Skeletal muscle satellite cell (primary cell): Measurements from ENCODE around the gene SNRPD3. TPM values are rescaled to one million over a fixed set of nuclear protein-coding genes. Genes with fewer than 3 reads are reported as not detected.

Experiments used
- H3K27me3 ChIP-seq: 2 replicates; pipeline ENCODE4 v1.7.0; 2013; ENCODE audit warnings: low read length; ENCODE audit not compliant: control insufficient read depth, insufficient read depth
- H3K36me3 ChIP-seq: 2 replicates; pipeline ENCODE4 v1.7.0; 2013; ENCODE audit warnings: mild to moderate bottlenecking, control low read depth, low read length; ENCODE audit not compliant: insufficient read depth
- H3K4me1 ChIP-seq: 2 replicates; pipeline ENCODE4 v1.7.0; 2013; ENCODE audit warnings: low read length; ENCODE audit not compliant: control insufficient read depth, insufficient read depth
- H3K4me2 ChIP-seq: 2 replicates; pipeline ENCODE4 v1.7.0; 2013; ENCODE audit warnings: mild to moderate bottlenecking, low read length
- H3K4me3 ChIP-seq: 2 replicates; pipeline ENCODE4 v1.7.0; 2013; ENCODE audit warnings: low read length
- H3K9ac ChIP-seq: 2 replicates; pipeline ENCODE4 v1.7.0; 2013; ENCODE audit warnings: mild to moderate bottlenecking, low read depth, low read length, moderate library complexity
- H3K9me3 ChIP-seq: replicated peaks from 2 replicates; pipeline ENCODE4 v1.7.0; 2013; ENCODE audit warnings: mild to moderate bottlenecking, control low read depth, low read length
- total RNA-seq: library from RNA; depleted of rRNA; stranded (reverse); fragments of >200 nt; gene quantifications from 2 replicates; pipeline ENCODE4 v1.2.3, GENCODE V29; 2012; rRNA removed

Gene SNRPD3
- total RNA-seq = 117 and 133 TPM in 2 replicates

- H3K4me1 ChIP-seq = peaks cover 29% of the 10 kb centered on the region
Observed at GRCh38 chr22:24555165-24556039, at the start of gene SNRPD3. Gene SNRPD3, plus strand, starts transcription at chr22:24555999. Its CDS starts 1,676 bp downstream, at chr22:24557675.

GRCh38 chr22:24506802-24507438 lies 48.9 kb upstream of the SNRPD3 start:
- Histone ChIP-seq H3K9ac (no peak overlapping the region), H3K36me3 (no peaks in the 10 kb centered on the region), H3K4me3 (no peak overlapping the region), H3K27me3 (peaks cover 4% of the 10 kb centered on the region), H3K4me2 (no peak overlapping the region), H3K4me1 (peaks cover 17% of the 10 kb centered on the region), H3K9me3 (no peaks in the 10 kb centered on the region)

More at GRCh38 chr22:24555165-24556039, at the start of gene SNRPD3:
- H3K9ac ChIP-seq = peak within 1 kb of the TSS; percentile 98
- H3K27me3 ChIP-seq = no peaks in the 10 kb centered on the region
- no peaks in the 10 kb centered on the region for H3K9me3 ChIP-seq
- peak within 1 kb of the TSS; percentile 99 for H3K4me2 ChIP-seq
- H3K4me3 ChIP-seq = peak within 1 kb of the TSS; percentile 98
- peaks cover 25% of the 10 kb centered on the region for H3K36me3 ChIP-seq

- no peaks in the 10 kb centered on the region for H3K9me3 ChIP-seq
- no peaks in the 10 kb centered on the region for H3K36me3 ChIP-seq
- H3K4me3 ChIP-seq = no peak overlapping the region
- H3K27me3 ChIP-seq = peaks cover 1% of the 10 kb centered on the region
- H3K4me1 ChIP-seq = peaks cover 17% of the 10 kb centered on the region
- no peak overlapping the region for H3K9ac ChIP-seq
- H3K4me2 ChIP-seq = no peak overlapping the region
Observed at GRCh38 chr22:24507716-24508115, 48.1 kb upstream of the SNRPD3 start.

GRCh38 chr22:24510637-24511625 lies 44.9 kb upstream of the SNRPD3 start:
- Histone ChIP-seq H3K4me2 (peak overlapping the region; percentile 28), H3K4me1 (peaks cover 19% of the 10 kb centered on the region), H3K9me3 (no peaks in the 10 kb centered on the region), H3K4me3 (no peak overlapping the region), H3K36me3 (no peaks in the 10 kb centered on the region), H3K27me3 (peaks cover 22% of the 10 kb centered on the region), H3K9ac (no peak overlapping the region)

- Histone ChIP-seq H3K36me3 (no peaks in the 10 kb centered on the region), H3K27me3 (peaks cover 22% of the 10 kb centered on the region), H3K4me2 (no peak overlapping the region), H3K4me1 (peaks cover 15% of the 10 kb centered on the region), H3K9me3 (no peaks in the 10 kb centered on the region), H3K4me3 (no peak overlapping the region), H3K9ac (no peak overlapping the region)
Observed at GRCh38 chr22:24512043-24512442, 43.8 kb upstream of the SNRPD3 start.

- Histone ChIP-seq H3K36me3 (no peaks in the 10 kb centered on the region), H3K4me1 (peaks cover 13% of the 10 kb centered on the region), H3K9ac (no peak overlapping the region), H3K4me3 (no peak overlapping the region), H3K4me2 (no peak overlapping the region), H3K27me3 (peaks cover 28% of the 10 kb centered on the region), H3K9me3 (no peaks in the 10 kb centered on the region)
Observed at GRCh38 chr22:24513378-24514240, 42.2 kb upstream of the SNRPD3 start.

GRCh38 chr22:24514241-24515026 lies 41.4 kb upstream of the SNRPD3 start:
- Histone ChIP-seq H3K27me3 (peaks cover 36% of the 10 kb centered on the region), H3K4me2 (no peak overlapping the region), H3K4me1 (peaks cover 13% of the 10 kb centered on the region), H3K9me3 (no peaks in the 10 kb centered on the region), H3K9ac (no peak overlapping the region), H3K4me3 (no peak overlapping the region), H3K36me3 (no peaks in the 10 kb centered on the region)

- Histone ChIP-seq H3K4me2 (no peak overlapping the region), H3K36me3 (no peaks in the 10 kb centered on the region), H3K9me3 (no peaks in the 10 kb centered on the region), H3K4me3 (no peak overlapping the region), H3K4me1 (peaks cover 13% of the 10 kb centered on the region), H3K9ac (no peak overlapping the region), H3K27me3 (peaks cover 41% of the 10 kb centered on the region)
Observed at GRCh38 chr22:24515027-24515338, 40.8 kb upstream of the SNRPD3 start.

GRCh38 chr22:24516301-24516737 lies 39.5 kb upstream of the SNRPD3 start:
- Histone ChIP-seq H3K9ac (no peak overlapping the region), H3K4me1 (peaks cover 4% of the 10 kb centered on the region), H3K4me3 (no peak overlapping the region), H3K4me2 (peak overlapping the region; percentile 64), H3K36me3 (no peaks in the 10 kb centered on the region), H3K9me3 (no peaks in the 10 kb centered on the region), H3K27me3 (peaks cover 45% of the 10 kb centered on the region)

GRCh38 chr22:24517446-24517845 lies 38.4 kb upstream of the SNRPD3 start:
- no peaks in the 10 kb centered on the region for H3K36me3 ChIP-seq
- H3K9ac ChIP-seq = no peak overlapping the region
- H3K4me3 ChIP-seq = no peak overlapping the region
- no peaks in the 10 kb centered on the region for H3K9me3 ChIP-seq
- H3K4me1 ChIP-seq = peaks cover 4% of the 10 kb centered on the region
- H3K4me2 ChIP-seq = no peak overlapping the region
- peaks cover 45% of the 10 kb centered on the region for H3K27me3 ChIP-seq
